GM19438 (cell line): ENCODE measurements around the gene CSRNP3.

ENCODE experiments used
- ATAC-seq: cut with Tn5 transposase; IDR thresholded peaks from one replicate; pipeline ENCODE4 v1.9.1; 2021; ENCODE audit warnings: low read depth; ENCODE audit not compliant: unreplicated experiment

CSRNP3 gene

DNA sequence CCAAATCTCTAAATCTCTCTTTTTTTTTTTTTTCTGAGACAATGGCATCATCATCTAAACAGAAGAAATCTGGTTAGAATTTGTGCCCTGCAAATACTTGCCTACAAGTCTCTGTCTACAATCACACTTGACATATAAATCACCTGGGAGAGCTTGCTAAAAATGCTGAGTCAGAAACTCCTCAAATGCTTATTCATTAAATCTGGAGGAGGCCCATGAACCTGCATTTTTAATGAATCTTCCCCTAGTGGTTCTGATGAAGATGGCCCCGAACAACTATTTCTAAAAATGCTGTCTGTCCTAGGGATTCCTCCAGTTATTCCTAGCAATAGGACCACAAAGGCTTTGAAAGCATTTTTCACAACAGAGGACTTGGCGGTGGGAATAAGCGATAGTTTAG is 1.6 kb upstream of the CSRNP3 start:
- ATAC-seq: no peak

DNA sequence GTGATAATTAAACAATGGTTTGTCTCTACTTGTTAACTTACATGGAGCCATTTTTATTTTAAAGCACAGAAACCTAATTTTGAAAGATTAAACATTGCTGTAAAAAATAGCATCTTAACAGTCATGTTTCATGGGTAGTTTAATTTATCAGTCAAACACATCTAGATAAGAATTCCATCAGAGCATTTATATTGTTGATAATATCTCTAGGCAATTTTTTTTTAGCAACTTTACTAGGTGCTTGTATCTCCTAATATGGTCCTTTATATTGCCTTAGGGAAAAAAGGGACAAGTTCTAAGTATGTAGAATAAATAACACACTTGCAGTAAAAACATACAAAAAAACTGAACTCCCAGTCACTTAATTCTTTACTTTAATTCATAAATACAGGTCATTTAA is 863 bp downstream of the CSRNP3 start:
- no peak for ATAC-seq

DNA sequence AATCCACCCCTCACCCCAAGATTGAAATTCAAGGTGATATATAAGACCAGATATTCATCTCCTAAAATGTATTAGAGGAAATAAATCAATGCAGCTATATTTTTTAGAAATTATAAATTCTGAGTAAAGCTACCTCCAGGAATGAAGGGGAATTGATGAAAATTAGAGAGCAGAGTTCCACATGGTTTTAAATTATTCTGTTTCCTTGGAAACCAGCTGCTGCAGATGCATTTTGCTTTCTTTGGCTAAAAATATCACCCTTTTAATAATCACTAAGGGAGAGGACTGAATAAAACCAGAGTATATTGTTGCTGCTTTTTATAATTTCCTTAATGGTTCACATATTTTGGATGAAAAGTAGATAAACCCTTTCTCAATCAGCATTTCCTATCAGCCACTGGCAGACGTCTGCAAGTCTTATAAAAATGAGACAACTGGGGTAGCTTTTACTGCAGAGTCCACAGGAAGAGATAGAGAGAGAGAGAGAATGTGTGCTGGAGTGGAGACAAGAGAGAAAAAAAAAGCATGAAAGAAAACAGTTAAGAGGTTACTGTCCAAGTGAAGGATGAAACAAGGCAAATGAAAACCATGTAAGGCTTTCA is 2.0 kb downstream of the CSRNP3 start:
- ATAC-seq: no peak

DNA sequence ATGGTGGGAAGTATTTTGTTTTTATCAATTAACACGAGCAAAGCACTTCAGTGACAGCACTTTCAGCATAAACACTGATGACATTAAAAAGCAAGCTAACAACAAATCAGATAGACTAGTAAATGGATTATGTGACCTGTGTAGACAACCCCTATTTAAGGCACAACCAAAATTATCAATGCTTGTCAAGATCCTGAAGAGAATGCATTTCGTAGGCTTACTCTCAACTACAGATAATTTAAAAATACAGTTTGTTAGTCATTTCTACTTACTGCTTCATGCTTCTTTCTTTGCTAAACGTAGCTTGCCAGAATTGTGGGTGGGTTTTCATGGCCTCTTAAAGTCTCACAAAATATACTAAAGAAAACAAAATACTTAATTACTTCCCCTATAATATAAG is 3.4 kb downstream of the CSRNP3 start:
- ATAC-seq: no peak

DNA sequence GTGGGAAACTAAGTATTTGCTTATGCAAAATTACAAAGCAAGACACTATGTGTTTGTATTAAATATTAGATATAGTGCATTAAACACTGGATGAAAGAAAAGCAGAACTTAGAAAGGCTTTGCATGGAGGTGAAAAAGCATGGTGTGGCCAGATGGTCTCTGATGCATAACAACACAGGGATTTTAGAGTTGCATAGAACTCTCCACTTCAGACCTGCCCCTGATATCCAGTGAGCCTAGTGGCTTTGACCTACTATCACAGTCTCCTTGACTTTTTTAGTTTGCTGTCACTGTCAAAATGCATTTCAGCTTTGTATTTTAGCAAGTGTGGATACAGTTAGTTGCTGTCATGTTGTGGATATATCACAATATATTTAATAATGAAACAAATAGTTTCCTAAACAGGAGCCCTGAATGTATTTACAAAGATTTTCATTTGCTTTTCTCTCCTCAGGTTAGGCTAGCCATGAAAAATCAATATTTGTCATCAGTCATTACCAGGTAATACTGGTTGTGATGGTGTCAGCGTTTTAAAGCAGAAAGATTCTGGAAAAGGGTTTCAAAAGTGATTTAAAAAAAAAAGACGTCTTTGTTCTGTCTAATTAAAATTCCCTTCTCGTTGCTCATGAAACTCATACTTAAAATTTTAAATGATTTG is 5.2 kb downstream of the CSRNP3 start:
- no peak for ATAC-seq

DNA sequence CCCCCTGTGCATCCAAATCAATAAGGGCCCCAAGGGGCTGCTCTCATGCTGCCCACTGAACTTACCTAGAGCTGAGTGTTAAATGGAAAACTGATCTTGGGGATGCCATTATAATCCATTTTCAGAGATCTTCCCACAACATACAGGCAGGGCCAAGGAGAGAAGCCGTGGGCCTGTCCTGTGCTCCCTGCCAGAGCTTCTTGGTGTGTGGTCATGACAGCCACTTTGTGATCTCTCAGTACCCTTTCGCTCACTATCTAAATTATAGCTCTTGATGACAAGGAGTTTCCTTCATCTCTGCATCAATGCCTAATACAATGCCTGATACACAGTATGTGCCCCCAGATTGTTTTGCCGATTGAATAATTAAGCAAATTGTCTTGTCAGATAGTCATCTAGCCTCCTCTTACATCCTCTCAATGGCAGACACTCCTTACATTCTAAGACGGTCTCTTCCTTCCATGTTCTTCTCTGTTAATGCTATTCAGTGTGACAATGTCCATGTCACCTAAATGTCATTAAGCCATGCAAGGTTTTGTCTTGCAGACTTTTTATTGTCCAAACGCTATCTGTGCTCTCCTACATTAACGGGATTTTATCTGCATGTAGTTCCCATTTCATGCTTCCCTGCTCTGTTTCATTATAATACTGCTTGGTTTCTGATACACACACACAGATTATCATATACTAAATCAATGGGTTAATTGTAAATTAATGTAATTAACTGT is 5.9 kb downstream of the CSRNP3 start:
- ATAC-seq: no peak

DNA sequence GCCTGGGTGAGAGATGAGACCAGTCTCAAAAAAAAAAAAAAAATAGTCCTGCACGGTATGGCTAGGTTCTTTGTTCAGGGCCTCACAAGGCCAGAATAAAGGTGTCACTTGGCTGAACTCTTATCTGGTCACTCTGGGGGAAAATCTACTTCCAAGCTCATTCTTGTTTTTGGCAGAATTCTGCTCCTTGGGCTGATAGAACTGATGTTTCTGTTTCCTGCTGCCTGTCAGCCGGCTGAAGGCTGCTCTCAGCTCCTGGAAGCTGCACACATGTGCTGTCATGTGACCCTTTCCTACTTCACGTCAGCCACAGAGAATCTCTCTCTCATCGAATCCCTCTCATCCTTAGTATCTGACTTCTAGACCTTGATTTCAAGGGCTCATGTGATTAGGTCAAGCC is 10.4 kb downstream of the CSRNP3 start:
- no peak for ATAC-seq

DNA sequence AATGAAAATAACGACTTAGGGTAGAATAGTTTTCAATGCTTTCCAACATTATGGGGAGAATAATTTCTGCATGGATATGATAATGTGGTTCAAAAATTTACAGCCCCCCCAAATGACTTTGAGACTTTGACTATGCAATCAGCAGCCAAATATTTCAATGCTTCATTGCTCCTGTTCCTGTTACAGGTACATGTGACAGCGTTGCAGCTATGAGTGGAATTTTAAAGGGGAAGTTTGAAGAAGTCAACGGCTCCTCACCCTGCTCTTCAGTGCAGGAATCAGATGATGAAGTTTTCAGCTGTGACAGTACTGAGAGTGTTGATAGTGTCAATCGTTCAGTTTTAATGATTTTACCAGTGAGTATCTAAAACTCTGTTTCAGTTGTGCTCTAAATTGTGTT is 25.1 kb downstream of the CSRNP3 start:
- no peak for ATAC-seq

DNA sequence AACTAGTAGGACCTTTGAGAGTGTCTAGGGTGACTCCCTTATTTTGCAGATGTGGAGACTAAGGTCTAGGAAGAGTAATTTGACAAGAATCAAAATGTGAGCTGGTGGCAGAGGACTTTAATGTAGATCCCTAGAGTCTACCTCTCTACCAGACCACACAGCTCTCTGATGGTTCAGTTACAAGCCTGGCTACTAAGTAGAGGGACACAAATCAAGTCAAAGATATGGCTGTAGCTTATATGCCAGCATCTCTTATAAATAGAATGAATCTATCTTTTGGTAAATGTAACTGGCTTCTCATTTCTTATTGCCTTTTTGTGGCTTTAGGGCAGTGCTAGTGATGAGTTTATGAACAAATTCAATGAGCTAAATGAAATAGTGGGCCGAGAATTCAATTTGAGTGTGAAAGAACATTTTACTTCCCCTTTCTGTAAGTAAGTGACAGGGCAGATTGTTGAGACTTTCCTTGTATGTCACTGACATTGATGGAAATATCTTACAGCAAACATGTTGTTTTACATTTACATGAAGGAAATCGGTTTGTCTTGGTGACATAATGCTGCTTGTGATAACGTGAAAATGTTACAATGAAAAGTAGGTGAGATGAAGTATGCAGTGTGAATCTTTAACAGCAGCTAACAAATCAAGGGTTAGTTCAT is 28.3 kb downstream of the CSRNP3 start:
- ATAC-seq: no peak

DNA sequence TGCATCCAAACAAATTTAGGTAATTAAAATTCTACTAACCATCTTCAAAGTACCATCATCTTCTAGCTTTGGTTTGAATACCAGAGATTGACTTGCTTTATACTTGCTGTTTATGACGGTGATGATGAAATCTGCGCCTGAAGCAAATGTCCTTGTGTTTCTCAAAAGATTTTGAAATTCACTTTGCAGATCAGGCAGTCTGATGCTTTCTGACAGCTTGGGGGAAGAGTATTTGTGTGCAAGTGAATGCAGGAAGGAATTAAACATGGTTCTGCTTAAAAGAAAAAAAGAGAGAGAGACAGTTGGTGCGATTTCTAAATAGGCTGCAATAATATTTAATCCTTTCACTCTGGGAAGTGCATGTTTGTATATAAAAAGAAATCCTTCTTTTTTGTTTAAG is 29.6 kb downstream of the CSRNP3 start:
- ATAC-seq: no peak

DNA sequence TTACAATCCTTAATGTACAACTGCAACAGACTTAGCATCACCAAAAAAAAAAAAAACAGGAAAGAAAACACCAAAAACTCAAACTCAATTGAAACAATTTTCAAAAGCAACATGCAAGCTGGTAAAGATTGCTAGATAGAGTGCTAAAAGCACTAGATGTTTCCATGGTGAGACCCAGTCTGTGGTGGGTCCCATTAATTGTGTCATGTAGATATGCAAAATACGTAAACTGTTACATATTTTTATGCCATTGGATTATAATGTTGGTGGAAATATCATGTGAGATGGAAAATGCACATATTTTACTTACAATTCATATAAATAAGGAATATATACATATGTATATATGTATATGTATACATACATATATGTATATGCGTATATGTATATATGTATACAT is 30.5 kb downstream of the CSRNP3 start:
- ATAC-seq: no peak

DNA sequence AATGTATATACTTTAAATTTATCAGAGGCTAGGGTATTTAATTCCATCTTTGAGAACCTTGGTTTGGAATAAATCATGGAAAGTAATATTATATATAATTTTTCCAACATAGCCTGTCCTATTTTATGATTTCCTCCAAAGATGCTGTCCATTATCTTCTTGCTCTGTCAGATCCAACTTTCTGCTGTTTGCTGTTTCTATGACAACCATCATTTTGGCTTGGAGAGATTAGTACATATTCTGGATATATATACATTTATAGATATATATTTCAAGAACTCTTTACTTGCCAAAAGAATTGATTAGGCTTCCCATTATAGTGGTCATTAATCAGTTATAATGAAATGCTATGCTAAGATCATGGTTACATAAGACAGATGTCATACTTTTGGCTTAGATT is 31.3 kb downstream of the CSRNP3 start:
- no peak for ATAC-seq

DNA sequence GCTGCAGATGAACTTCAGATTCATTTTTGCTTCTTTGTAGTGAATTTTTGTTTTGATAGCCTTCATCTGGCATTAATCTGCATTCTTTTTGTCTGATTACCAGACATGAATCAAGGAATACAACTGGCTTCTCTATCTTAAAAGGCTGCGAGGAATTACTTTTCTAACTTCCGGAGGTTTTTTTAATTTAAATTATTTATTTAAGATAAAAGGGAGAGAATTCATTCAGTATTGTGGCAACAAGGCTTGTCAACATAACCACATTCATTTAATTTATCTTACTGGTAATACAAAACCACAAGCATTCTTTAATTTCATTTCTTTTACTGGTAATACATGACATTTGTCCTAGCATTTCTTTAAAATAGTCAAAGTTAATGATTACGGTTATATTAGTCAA is 36.0 kb downstream of the CSRNP3 start:
- no peak for ATAC-seq

DNA sequence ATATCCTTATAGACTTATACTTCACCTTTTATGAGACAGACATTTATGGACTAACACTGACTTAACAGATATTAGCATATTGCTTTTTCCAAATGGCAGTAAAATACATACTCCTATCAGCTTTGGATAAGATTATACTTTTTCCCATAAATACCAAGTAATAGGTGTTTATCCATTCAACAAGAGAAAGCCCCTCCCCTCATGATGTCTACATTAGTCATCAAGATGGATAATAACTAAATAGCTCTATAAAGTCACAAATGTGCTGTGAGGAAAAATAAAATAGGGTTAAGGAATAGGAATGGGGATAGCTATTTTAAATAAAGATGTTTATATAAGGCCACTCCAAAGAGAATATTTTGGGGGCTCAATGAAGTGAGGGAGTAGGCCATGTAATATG is 39.4 kb downstream of the CSRNP3 start:
- no peak for ATAC-seq

DNA sequence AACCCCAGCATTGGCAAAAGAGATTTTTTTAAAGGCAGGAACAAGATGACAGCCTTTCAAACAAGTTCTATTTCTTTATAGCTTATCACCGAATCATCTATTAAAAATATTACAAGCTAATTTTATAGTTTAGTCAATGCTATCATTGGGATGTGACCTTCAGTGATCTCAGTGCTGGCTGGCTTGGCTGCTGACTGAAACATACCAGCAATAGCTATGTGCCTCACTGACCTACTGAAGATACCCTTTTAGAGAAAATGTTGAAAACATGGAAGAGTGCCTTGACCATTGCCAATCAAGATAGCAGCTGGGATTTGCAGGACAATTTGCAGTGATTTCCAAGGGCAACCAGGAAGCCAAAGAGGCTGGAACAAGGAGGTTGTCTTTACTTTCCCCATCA is 44.0 kb downstream of the CSRNP3 start:
- no peak for ATAC-seq

DNA sequence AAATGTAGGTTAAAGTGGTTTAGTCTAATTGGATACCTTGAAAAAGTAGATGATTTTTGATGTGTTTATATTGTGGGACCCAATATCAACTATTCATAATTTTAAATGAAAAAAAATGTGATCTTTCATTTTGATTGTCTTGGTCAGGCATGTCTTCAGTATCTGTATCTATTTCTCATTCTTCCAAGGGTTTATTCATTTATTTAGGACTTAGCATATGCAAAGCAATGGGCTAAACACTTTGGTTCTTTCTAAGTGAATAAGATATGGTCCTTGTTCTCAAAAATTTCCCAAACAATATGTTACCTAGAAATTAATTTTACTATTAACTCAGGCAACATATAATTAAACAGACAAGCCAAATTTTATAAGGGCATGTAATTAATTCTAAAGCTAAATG is 49.1 kb downstream of the CSRNP3 start:
- ATAC-seq: no peak

DNA sequence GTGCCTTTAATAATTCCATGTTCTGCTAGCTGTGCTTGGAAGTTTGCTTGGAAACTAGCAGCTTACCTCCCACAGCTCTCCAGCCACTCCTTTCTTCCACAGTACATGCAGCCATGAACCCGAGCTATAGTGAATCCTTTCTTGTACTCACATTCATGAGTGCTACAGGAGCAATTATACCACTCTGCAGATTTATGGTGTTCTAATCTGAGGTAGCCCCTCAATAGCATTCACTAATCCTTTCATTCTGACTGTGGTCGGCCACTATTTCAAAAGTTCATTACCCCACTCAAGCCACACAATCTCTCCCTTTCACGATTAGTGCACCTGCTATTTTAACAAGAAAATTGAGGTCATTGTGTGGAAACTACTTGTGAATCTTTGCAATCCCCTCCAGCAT is 53.2 kb downstream of the CSRNP3 start:
- ATAC-seq: no peak

DNA sequence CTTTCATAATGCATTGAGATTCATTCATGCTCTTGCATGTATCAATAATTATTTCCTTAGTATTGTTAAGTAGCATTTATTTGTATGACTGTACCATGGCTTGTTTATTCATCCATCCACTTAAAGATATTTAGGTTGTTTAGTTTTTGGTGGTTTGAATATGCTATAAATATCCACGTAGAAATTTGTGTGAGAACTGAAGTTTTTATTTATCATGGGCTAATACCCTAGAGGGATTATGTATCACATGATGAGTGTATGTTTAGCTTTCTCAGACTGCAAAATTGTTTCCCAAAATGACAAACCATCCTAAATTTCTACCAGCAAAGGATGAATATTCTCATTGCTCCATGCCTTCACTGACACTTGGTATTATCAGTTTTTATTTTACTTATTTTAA is 55.2 kb downstream of the CSRNP3 start:
- ATAC-seq: no peak

DNA sequence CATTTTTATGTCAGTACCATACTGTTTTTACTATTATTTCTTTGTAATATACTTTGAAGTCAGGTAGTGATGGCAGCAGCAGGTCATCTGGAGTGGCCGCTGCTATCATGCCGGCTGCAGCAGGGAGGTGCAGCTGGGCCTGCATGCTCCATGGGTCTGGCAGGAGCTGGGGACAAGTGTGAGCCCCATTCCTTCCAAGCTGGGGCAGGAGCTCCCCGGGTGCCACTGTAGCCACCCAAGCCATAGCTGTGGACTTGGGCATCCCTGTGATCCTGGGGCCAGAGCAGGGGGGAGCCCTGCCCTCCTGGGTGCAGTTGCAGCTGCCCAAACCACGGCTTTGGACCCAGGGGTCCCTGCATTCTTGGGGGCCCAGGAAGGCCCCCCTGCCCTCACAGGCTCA is 59.2 kb downstream of the CSRNP3 start:
- ATAC-seq: no peak

DNA sequence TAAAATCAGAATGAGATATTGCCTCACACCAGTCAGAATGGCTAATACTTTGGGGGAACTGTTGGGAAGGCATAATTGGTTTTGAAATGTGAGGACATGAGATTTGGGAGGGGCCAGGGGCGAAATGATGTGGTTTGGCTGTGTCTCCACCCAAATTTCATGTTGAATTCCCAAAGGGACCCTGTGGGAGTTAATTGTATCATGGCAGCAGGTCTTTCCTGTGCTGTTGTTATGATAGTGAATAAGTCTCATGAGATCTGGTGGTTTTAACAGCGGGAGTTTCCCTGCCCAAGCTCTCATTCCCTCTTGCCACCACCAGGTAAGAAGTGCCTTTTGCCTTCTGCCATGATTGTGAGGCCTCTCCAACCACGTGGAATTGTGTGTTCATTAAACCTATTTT is 59.6 kb downstream of the CSRNP3 start:
- peak; percentile 64 for ATAC-seq

DNA sequence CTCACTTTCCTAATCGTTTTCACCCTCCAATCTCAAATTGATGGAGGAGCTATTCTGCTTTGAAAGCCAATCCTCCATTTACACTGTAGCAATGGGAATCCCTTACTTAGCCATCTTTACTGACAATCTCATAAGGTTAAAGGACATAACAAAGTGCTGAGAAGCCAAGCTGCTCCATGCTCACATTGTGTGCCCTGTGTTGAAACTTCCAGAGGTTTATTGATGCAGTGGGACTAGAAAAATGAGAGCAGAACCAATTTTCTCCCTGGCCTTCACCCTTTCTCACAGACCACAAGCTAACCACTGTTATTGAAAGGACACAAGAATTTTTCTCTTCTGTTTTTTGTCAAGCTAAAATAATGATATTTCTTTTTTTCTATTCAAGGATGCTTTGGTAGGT is 63.8 kb downstream of the CSRNP3 start:
- no peak for ATAC-seq

DNA sequence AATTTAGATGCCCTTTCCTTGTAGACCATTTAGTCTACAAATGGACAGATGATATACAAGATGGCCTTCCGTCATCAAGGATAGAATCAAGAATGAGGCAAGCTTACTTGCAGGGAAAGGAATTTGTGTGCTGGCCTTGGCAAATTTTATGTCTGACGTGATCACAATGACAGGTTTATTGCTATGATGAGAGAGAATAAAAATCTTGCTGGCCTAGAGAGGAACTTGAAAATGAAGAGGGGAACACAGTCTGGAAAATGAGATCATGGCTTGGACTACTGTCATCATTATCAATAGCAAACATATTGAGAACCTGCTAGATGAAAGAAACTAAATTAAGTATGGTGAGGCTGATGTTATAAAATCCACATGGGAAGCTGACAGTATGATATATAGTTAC is 66.0 kb downstream of the CSRNP3 start:
- no peak for ATAC-seq
